Colonic mucosa (tissue), 4 donors: ENCODE results near the gene COMMD1. TPM values are rescaled to one million over a fixed set of nuclear protein-coding genes. Genes with fewer than 3 reads are reported as not detected.

Source experiments
- DNase-seq: peaks from one replicate; pipeline ENCODE4 v3.0.0-alpha.2; 2020
- H3K27ac ChIP-seq: fragments of 200-600 bp; one replicate; pipeline ENCODE4 v1.8.0; 2021
- H3K27me3 ChIP-seq: fragments of 200-600 bp; one replicate; pipeline ENCODE4 v1.8.0; 2021
- H3K36me3 ChIP-seq: fragments of 200-600 bp; one replicate; pipeline ENCODE4 v1.8.0; 2021
- H3K4me1 ChIP-seq: fragments of 200-600 bp; one replicate; pipeline ENCODE4 v1.8.0; 2021; ENCODE audit warnings: mild to moderate bottlenecking
- H3K4me3 ChIP-seq: fragments of 200-600 bp; one replicate; pipeline ENCODE4 v1.8.0; 2021
- H3K9ac ChIP-seq, 2 donors: one replicate each; pipeline ENCODE4 v1.7.0; 2013; ENCODE audit warnings: control low read depth in 2 of 2, low read depth in 2 of 2, low read length in 2 of 2
- H3K9me3 ChIP-seq: fragments of 200-600 bp; one replicate; pipeline ENCODE4 v1.8.0; 2021
- CTCF ChIP-seq: fragments of 200-600 bp; IDR thresholded peaks from one replicate; pipeline ENCODE4 v1.8.0; 2022; ENCODE audit warnings: antibody characterized with exemption, mild to moderate bottlenecking
- intact Hi-C: fragments of 100-400 bp; cut with DNase I; formaldehyde crosslinking; loops from one replicate; pipeline ENCODE4 v1.14.1; 2022
- total RNA-seq, 2 donors: library from RNA; stranded (reverse); fragmentation: NEBNext Ultra II Directional in 1 of 2; extraction: Animal tissue kit (Norgen Biotek cat#: 25700) in 1 of 2; gene quantifications; one replicate each; pipeline ENCODE4 v1.2.1, GENCODE V29; 2021
- donor health status: healthy.
- donor health status: DM: no; HTN: no; CAD: no.
- donor health status: DM: no; HTN: no; CAD: no.

Gene COMMD1
- total RNA-seq, 2 donors from 2014 or later, result 22.2 to 24.4 TPM

- peaks cover 3% of the 10 kb centered on the region for H3K4me1 ChIP-seq
- no peak for TF ChIP-seq CTCF
- peak overlapping the region; percentile 77 for H3K27ac ChIP-seq
- no peak overlapping the region for H3K9ac ChIP-seq
- DNase-seq, result no peak
- intact Hi-C loops, result no loop called here
- H3K27me3 ChIP-seq, result no peaks in the 10 kb centered on the region
- no peaks in the 10 kb centered on the region for H3K9me3 ChIP-seq
- no peaks in the 10 kb centered on the region for H3K36me3 ChIP-seq
- H3K4me3 ChIP-seq, result no peak overlapping the region
Measured at GRCh38 chr2:61961231-61961901, 55.9 kb downstream of the COMMD1 start.

GRCh38 chr2:61962095-61962984 is 56.9 kb downstream of the COMMD1 start:
- intact Hi-C loops, result no loop called here
- no peak for TF ChIP-seq CTCF
- Histone ChIP-seq H3K27ac (peak overlapping the region; percentile 77), H3K9me3 (no peaks in the 10 kb centered on the region), H3K4me3 (no peak overlapping the region), H3K36me3 (no peaks in the 10 kb centered on the region), H3K9ac (peak overlapping the region in 1 of 2 donors; percentile 46), H3K4me1 (peaks cover 3% of the 10 kb centered on the region), H3K27me3 (no peaks in the 10 kb centered on the region)
- DNase-seq, result peak; percentile 63

GRCh38 chr2:61966087-61966727 is 60.7 kb downstream of the COMMD1 start:
- Histone ChIP-seq H3K4me1 (peaks cover under 1% of the 10 kb centered on the region), H3K36me3 (no peaks in the 10 kb centered on the region), H3K27ac (no peak overlapping the region), H3K9me3 (no peaks in the 10 kb centered on the region), H3K4me3 (no peak overlapping the region), H3K9ac (no peak overlapping the region), H3K27me3 (no peaks in the 10 kb centered on the region)
- intact Hi-C loops, result no loop called here
- no peak for TF ChIP-seq CTCF
- DNase-seq, result no peak

- Histone ChIP-seq H3K27ac (no peak overlapping the region), H3K9me3 (no peaks in the 10 kb centered on the region), H3K9ac (no peak overlapping the region), H3K4me3 (no peak overlapping the region), H3K4me1 (no peaks in the 10 kb centered on the region), H3K36me3 (no peaks in the 10 kb centered on the region), H3K27me3 (no peaks in the 10 kb centered on the region)
- DNase-seq, result no peak
- TF ChIP-seq CTCF, result no peak
- intact Hi-C loops, result no loop called here
Measured at GRCh38 chr2:61967262-61967661, 61.8 kb downstream of the COMMD1 start.

- Histone ChIP-seq H3K9ac (no peak overlapping the region), H3K36me3 (no peaks in the 10 kb centered on the region), H3K27ac (no peak overlapping the region), H3K27me3 (no peaks in the 10 kb centered on the region), H3K4me3 (no peak overlapping the region), H3K9me3 (no peaks in the 10 kb centered on the region), H3K4me1 (no peaks in the 10 kb centered on the region)
- intact Hi-C loops, result no loop called here
- TF ChIP-seq CTCF, result no peak
- no peak for DNase-seq
Measured at GRCh38 chr2:61969376-61969775, 63.9 kb downstream of the COMMD1 start.
